ENCODE data around the gene CD68. TPM values are rescaled to one million over a fixed set of nuclear protein-coding genes. Genes with fewer than 3 reads are reported as not detected.

Gene CD68
- total RNA-seq, 1 donor from 2014 or later = 667 TPM

- ATAC-seq (no peak), DNase-seq (no peak)
- Histone ChIP-seq H3K36me3 (peaks cover 53% of the 10 kb centered on the region), H3K4me3 (no peak overlapping the region), H3K4me1 (peaks cover 41% of the 10 kb centered on the region), H3K27me3 (ENCODE audit: low read depth) (no peaks in the 10 kb centered on the region), H3K9me3 (no peaks in the 10 kb centered on the region), H3K27ac (no peak overlapping the region)
- intact Hi-C loops (cut with DNase I) = no loop called here
- no peak for TF ChIP-seq CTCF (IDR thresholded peaks at IDR 0.05)
Observed at GRCh38 chr17:7587420-7588151, 8.1 kb downstream of the CD68 start.

GRCh38 chr17:7588553-7589203, 9.2 kb downstream of the CD68 start:
- TF ChIP-seq CTCF (IDR thresholded peaks at IDR 0.05) = no peak
- Histone ChIP-seq H3K4me3 (peak overlapping the region; percentile 40), H3K36me3 (peaks cover 64% of the 10 kb centered on the region), H3K4me1 (peaks cover 33% of the 10 kb centered on the region), H3K9me3 (no peaks in the 10 kb centered on the region), H3K27me3 (ENCODE audit: low read depth) (no peaks in the 10 kb centered on the region), H3K27ac (peak overlapping the region; percentile 49)
- intact Hi-C loops (cut with DNase I) = no loop called here
- ATAC-seq (no peak), DNase-seq (no peak)

GRCh38 chr17:7589204-7589868, 9.9 kb downstream of the CD68 start:
- Histone ChIP-seq H3K4me1 (peaks cover 30% of the 10 kb centered on the region), H3K9me3 (no peaks in the 10 kb centered on the region), H3K27ac (peak overlapping the region; percentile 49), H3K4me3 (peak overlapping the region; percentile 40), H3K27me3 (ENCODE audit: low read depth) (no peaks in the 10 kb centered on the region), H3K36me3 (peaks cover 70% of the 10 kb centered on the region)
- peak; percentile 85 for TF ChIP-seq CTCF (IDR thresholded peaks at IDR 0.05)
- intact Hi-C loops (cut with DNase I) = no loop called here
- DNase-seq (peak; percentile 90), ATAC-seq (peak; percentile 85 to 87)

GRCh38 chr17:7589891-7590691, 10.7 kb downstream of the CD68 start, which contains the start of gene SOX15:
Gene SOX15, minus strand, starts transcription at chr17:7590094. Its CDS starts 418 bp downstream, at chr17:7589676.
- intact Hi-C loops (cut with DNase I) = no loop called here

More at GRCh38 chr17:7589891-7590691, 10.7 kb downstream of the CD68 start, which contains the start of gene SOX15:
- peaks cover 78% of the 10 kb centered on the region for H3K36me3 ChIP-seq
- no peak for DNase-seq
- TF ChIP-seq CTCF (IDR thresholded peaks at IDR 0.05) = no peak
- no peaks in the 10 kb centered on the region for H3K27me3 ChIP-seq (ENCODE audit: low read depth)
- peaks cover 23% of the 10 kb centered on the region for H3K4me1 ChIP-seq
- H3K4me3 ChIP-seq = peak within 1 kb of the TSS; percentile 40
- H3K9me3 ChIP-seq = no peaks in the 10 kb centered on the region
- peak in 1 of 2 donors; percentile 2 for ATAC-seq
- H3K27ac ChIP-seq = peak within 1 kb of the TSS; percentile 49

Measured in lower lobe of right lung (tissue), 2 donors.